DOHH2 (cell line): ENCODE measurements around the gene FBXW5.

Experiments used
- EZH2phosphoT487 ChIP-seq: fragments of 200-600 bp; sonication (generic); IDR thresholded peaks from 2 replicates; pipeline ENCODE4 v1.6.1; 2017; ENCODE audit warnings: borderline replicate concordance, mild to moderate bottlenecking, antibody characterized with exemption, low read length, moderate library complexity, mixed read lengths
- TF ChIP-seq, protein P1 (sequence below): fragments of 200-600 bp; sonication (generic); IDR thresholded peaks from one replicate; pipeline ENCODE4 v1.5.1; 2014; ENCODE audit warnings: antibody characterized with exemption, mild to moderate bottlenecking, low read depth, low read length; ENCODE audit not compliant: poor library complexity, severe bottlenecking

DNA sequence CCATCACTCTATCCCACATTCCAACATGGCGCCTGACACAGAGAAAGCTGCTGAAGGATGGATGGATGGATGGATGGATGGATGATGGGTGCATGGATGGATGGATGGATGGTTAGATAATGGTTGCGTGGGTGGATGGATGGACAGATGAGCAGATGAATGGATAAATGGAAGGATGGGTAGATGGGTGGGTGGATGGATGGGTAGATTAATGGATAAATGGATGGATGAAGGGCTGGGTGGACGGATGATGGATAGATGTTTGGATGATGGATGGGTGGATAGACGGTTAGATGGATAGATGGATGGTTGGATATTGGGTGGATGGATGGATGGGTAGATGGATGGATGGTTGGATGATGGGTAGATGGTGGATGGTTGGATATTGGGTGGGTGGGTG is 12.1 kb upstream of the FBXW5 start:
- no peak for TF ChIP-seq EZH2phosphoT487
- TF ChIP-seq, protein P1, sequence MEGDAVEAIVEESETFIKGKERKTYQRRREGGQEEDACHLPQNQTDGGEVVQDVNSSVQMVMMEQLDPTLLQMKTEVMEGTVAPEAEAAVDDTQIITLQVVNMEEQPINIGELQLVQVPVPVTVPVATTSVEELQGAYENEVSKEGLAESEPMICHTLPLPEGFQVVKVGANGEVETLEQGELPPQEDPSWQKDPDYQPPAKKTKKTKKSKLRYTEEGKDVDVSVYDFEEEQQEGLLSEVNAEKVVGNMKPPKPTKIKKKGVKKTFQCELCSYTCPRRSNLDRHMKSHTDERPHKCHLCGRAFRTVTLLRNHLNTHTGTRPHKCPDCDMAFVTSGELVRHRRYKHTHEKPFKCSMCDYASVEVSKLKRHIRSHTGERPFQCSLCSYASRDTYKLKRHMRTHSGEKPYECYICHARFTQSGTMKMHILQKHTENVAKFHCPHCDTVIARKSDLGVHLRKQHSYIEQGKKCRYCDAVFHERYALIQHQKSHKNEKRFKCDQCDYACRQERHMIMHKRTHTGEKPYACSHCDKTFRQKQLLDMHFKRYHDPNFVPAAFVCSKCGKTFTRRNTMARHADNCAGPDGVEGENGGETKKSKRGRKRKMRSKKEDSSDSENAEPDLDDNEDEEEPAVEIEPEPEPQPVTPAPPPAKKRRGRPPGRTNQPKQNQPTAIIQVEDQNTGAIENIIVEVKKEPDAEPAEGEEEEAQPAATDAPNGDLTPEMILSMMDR: no peak
